GM13977 (cell line): Measurements from ENCODE around the gene NTM.

Experiments
- DNase-seq: peaks from one replicate; pipeline ENCODE4 v3.0.0; 2012; ENCODE audit warnings: low spot score
- CTCF ChIP-seq: IDR thresholded peaks from 2 replicates; pipeline ENCODE4 v1.5.1; 2012; ENCODE audit warnings: mild to moderate bottlenecking, control low read depth; ENCODE audit not compliant: insufficient read depth; ENCODE audit errors: extremely low read depth, missing control alignments
- in situ Hi-C: fragments of 300-500 bp; cut with MboI; formaldehyde crosslinking; loops from one replicate; pipeline ENCODE4 v1.12.0; 2022; ENCODE audit warnings: low sequenced_read_pairs, low pct_unique_long_range_greater_than_20kb, mixed read lengths, inconsistent platforms; ENCODE audit not compliant: unreplicated experiment

NTM gene

GRCh38 chr11:131858505-131858904 is 488.1 kb downstream of the NTM start:
- DNase-seq: no peak
- in situ Hi-C loops: loop anchor here (25.0 kb wide), 1 partner anchor 179 kb away; no protein-coding TSS in a partner anchor
- no peak for TF ChIP-seq CTCF

DNA sequence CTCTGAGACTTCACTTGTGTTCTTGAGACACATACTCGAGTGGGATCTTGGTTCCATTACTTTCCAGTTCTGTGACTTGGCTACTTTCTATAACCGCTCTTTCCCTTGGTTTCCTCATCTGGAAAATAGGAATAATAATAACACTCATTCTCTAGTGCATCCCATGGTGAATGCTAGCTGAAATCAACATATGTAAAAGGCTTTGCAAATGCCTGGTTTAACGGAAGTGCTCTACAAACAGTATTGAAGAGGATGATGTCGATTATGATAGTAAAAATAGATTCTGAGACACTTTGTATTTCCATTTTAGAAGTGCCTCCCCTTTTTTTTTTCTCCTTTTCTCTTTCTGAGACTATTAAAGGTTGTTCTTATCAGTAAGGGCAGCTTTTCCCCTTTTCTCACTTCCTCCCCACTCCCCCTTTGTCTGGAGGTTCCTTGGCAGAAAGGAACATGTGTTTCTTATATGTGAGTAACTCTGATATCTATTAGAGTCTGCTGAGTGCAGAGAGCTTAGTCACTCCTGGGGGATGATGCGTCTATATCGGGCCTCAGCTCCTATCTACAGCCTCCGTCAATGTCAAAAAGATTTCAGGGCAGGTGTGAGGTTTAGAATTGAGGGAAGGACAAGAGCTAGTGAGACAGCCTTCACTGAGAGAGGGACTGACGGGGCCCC is 489.3 kb downstream of the NTM start:
- no peak for TF ChIP-seq CTCF
- in situ Hi-C loops: loop anchor here (25.0 kb wide), 1 partner anchor 178 kb away; no protein-coding TSS in a partner anchor
- no peak for DNase-seq

- in situ Hi-C loops: loop anchor here (25.0 kb wide), 1 partner anchor 173 kb away; no protein-coding TSS in a partner anchor
- no peak for DNase-seq
- TF ChIP-seq CTCF: no peak
Measured at GRCh38 chr11:131864228-131864627, 493.8 kb downstream of the NTM start.

DNA sequence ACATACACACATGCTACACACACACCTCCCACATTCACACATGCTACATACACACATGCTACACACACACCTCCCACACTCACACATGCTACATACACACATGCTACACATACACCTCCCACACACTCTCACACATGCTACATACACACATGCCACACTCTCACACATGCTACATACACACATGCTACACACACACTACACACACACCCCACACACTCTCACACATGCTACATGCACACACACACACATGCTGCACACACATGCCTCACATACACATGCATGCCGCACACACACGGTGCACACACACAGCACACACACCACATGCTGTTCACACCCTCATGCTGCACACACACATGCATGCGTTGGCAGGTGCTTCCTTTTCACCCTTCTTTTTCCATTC is 495.4 kb downstream of the NTM start:
- in situ Hi-C loops: loop anchor here (25.0 kb wide), 1 partner anchor 171 kb away; no protein-coding TSS in a partner anchor
- TF ChIP-seq CTCF: no peak
- DNase-seq: no peak

DNA sequence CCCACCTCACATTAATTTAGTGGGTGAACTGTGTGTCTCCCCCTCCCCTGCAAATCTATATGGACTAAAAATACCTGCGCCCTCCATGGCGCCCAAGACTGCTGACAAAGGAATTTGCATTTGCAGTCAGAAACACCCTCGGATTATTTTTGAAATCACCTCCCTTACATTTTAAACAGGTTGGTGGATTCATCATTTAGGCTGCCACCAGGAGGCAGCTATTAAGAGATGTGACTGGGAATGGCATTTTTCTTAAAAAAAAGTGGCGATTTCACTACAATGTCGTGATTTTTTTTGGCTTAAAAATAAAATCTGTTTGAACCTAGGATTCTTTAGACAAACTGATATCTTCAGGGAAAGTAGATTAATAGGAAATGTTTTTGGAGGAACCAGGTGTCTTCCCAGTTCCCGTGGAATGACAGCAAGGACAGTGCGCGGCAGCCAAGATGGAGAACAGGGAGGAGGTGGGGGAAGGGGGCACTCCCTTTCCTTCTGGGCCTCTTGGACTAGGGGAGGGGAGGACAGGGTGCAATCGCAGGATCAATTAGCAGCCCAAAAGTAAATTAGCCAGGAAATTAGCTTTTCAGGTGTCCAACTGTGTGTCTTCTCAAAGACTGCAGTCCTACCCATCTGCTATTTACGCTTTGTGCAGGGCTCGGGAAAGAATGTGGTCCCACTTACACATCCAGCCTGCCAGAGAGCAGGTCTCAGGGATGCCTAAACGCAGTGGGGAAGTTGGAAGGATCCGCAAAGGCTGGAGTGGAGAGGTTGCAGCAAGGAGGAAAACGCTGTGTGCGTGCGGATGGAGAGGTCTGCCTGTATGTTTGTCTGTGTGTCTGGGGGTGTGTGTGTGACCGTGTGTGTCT is 496.4 kb downstream of the NTM start:
- no peak for DNase-seq
- no peak for TF ChIP-seq CTCF
- in situ Hi-C loops: loop anchor here (25.0 kb wide), 1 partner anchor 171 kb away; no protein-coding TSS in a partner anchor

- DNase-seq: peak; percentile 74
- peak; percentile 82 for TF ChIP-seq CTCF
- in situ Hi-C loops: loop anchor here (25.0 kb wide), 1 partner anchor 170 kb away; no protein-coding TSS in a partner anchor
Measured at GRCh38 chr11:131867457-131868257, 497.2 kb downstream of the NTM start.
